ENCODE results near the gene F8. TPM values are rescaled to one million over a fixed set of nuclear protein-coding genes. Genes with fewer than 3 reads are reported as not detected.
"Not testable (repeated sequence)": the region's sequence is repeated elsewhere in the genome, so short reads cannot be mapped to it uniquely, and the experiment has no call there.

The F8 gene
- total and polyA plus RNA-seq, 9 of the 15 experiments (the other 6 are each of a cell fraction or from before 2014, with no cell fraction given), result 0.41 to 3.8 (median 0.91) TPM

GRCh38 chrX:154873329-154873728, 149.2 kb downstream of the F8 start:
- Histone ChIP-seq H3K36me3 (ENCODE audit: control insufficient read depth, insufficient read depth, low read length) (no peaks in the 10 kb centered on the region), H3K9me1 (ENCODE audit: control insufficient read depth, insufficient read depth, low read length) (no peaks in the 10 kb centered on the region), H3K9me3 (replicated peaks; ENCODE audit: control insufficient read depth, insufficient read depth, low read depth, low read length) (no peaks in the 10 kb centered on the region), H3K4me2 (ENCODE audit: insufficient read depth, low read length) (no peak overlapping the region), H3K4me1 (replicated peaks in 1 of 2; ENCODE audit: control insufficient read depth in 2 of 2, insufficient read depth in 2 of 2, low read length in 2 of 2) (no peaks in the 10 kb centered on the region), H3K27ac (ENCODE audit: extremely low read depth, low read depth, low read length) (no peak overlapping the region), H3K79me2 (ENCODE audit: control insufficient read depth, insufficient read depth, low read length) (no peaks in the 10 kb centered on the region), H3K27me3 (ENCODE audit: control insufficient read depth in 2 of 2, insufficient read depth in 2 of 2, low read length in 2 of 2) (no peaks in the 10 kb centered on the region), H4K20me1 (replicated peaks; ENCODE audit: control insufficient read depth, insufficient read depth, low read length) (no peaks in the 10 kb centered on the region), H3K4me3 (no peak overlapping the region), H3K9ac (ENCODE audit: insufficient read depth in 1 of 2, low read depth in 2 of 2, low read length in 2 of 2) (no peak overlapping the region), H2AFZ (ENCODE audit: low read depth, low read length) (no peak overlapping the region)
- in situ Hi-C loops (cut with MboI) (no loop called here), intact Hi-C loops (cut with micrococcal nuclease) (no loop called here)
- CTCF ChIA-PET (ENCODE audit: low intra/inter-chr PET ratio), result no interaction called here
- WGBS (ENCODE audit: insufficient coverage, low coverage, missing lambda C conversion rate), result 14% methylated on average over 2 of the region's 2 CpGs
- POLR2A ChIA-PET, result no interaction called here
- DNase-seq (ENCODE audit: extremely low read depth in 1 of 4, low spot score in 3 of 4), result no peak
- TF ChIP-seq PRMT5 (CRISPR knock-in tag; IDR thresholded peaks at IDR 0.05), result no peak
- TF ChIP-seq RUNX1 (IDR thresholded peaks at IDR 0.05; ENCODE audit: low read depth), result no peak
- TF ChIP-seq ZNF586 (CRISPR knock-in tag; conservative IDR thresholded peaks at IDR 0.05), result no peak
- TF ChIP-seq DNMT1 (IDR thresholded peaks at IDR 0.05), result no peak
- TF ChIP-seq GTF2E2 (tag; IDR thresholded peaks at IDR 0.05), result no peak
- no peak for TF ChIP-seq TBP (optimal IDR thresholded peaks at IDR 0.05; ENCODE audit: low read depth, low read length)
- BruUV-seq (replicated peaks), result no TSS peak
- FAIRE-seq, result no peak
- ATAC-seq, result no peak

GRCh38 chrX:154868522-154868921, 154.0 kb downstream of the F8 start:
- H3K9me3 ChIP-seq (replicated peaks; ENCODE audit: control insufficient read depth, insufficient read depth, low read depth, low read length); H3K4me1 ChIP-seq (replicated peaks in 1 of 2; ENCODE audit: control insufficient read depth in 2 of 2, insufficient read depth in 2 of 2, low read length in 2 of 2); ATAC-seq; DNase-seq (ENCODE audit: extremely low read depth in 1 of 4, low spot score in 3 of 4); H3K4me2 ChIP-seq (ENCODE audit: insufficient read depth, low read length); H3K36me3 ChIP-seq (ENCODE audit: control insufficient read depth, insufficient read depth, low read length); FAIRE-seq; in situ Hi-C loops (cut with MboI); H3K9ac ChIP-seq (ENCODE audit: insufficient read depth in 1 of 2, low read depth in 2 of 2, low read length in 2 of 2); H3K9me1 ChIP-seq (ENCODE audit: control insufficient read depth, insufficient read depth, low read length); H3K27me3 ChIP-seq (ENCODE audit: control insufficient read depth in 2 of 2, insufficient read depth in 2 of 2, low read length in 2 of 2); H3K27ac ChIP-seq (ENCODE audit: extremely low read depth, low read depth, low read length); BruUV-seq (replicated peaks); H4K20me1 ChIP-seq (replicated peaks; ENCODE audit: control insufficient read depth, insufficient read depth, low read length); CTCF ChIA-PET (ENCODE audit: low intra/inter-chr PET ratio); H3K79me2 ChIP-seq (ENCODE audit: control insufficient read depth, insufficient read depth, low read length); intact Hi-C loops (cut with micrococcal nuclease); H3K4me3 ChIP-seq; H2AFZ ChIP-seq (ENCODE audit: low read depth, low read length): not testable (repeated sequence)
- TF ChIP-seq ZNF354B (CRISPR knock-in tag; IDR thresholded peaks at IDR 0.05) (0 out of 2 replicates have a peak, but pooled peaks have one; percentile 37), ZNF507 (tag; conservative IDR thresholded peaks at IDR 0.05) (peak; percentile 93)
- POLR2A ChIA-PET, result interaction anchor here (1.1 kb wide), 1 partner anchor 26 kb away, joined by 3 read pairs; no protein-coding TSS in a partner anchor

All from K562 (cell line).